CD4-positive, alpha-beta T cell (primary cell): ENCODE measurements around the gene SMARCA1. TPM values are rescaled to one million over a fixed set of nuclear protein-coding genes. Genes with fewer than 3 reads are reported as not detected.
A peak's percentile ranks its signal among the peaks of the same experiment; 100 is the strongest.

Experiments
- ATAC-seq: fragments of 200-7000 bp; cut with Tn5 transposase; one replicate; pipeline ENCODE4 v1.10.0; 2022; ENCODE audit warnings: mild to moderate bottlenecking; ENCODE audit not compliant: poor library complexity
- CTCF ChIA-PET: fragments of 350-600 bp; sonication (Branson Sonifier 250); formaldehyde crosslinking; loops from one replicate; lab custom pipeline; 2021; ENCODE audit warnings: antibody characterized with exemption, inconsistent platforms; lab: Charles Lee
- POLR2A ChIA-PET: fragments of 350-600 bp; sonication (Branson Sonifier 250); formaldehyde crosslinking; loops from one replicate; lab custom pipeline; 2021; ENCODE audit warnings: antibody characterized with exemption, inconsistent platforms; lab: Charles Lee
- DNase-seq, 14 experiments: peaks; one replicate each; pipeline ENCODE4 v3.0.0-alpha.2; 2013 to 2020; ENCODE audit warnings: mixed read lengths in 2 of 14
- H3K27ac ChIP-seq, 2 donors: one replicate each; pipeline versions ENCODE4 v1.5.1 to v1.7.0; 2013; ENCODE audit warnings: low read length in 2 of 2, low read depth in 1 of 2, mild to moderate bottlenecking in 1 of 2
- H3K27me3 ChIP-seq, 2 experiments: 1 replicate in 1 of 2; 2 replicates in 1 of 2; pipeline versions ENCODE4 v1.6.1 to v1.7.0; 2013; ENCODE audit warnings: low read length in 2 of 2, control low read depth in 1 of 2, mild to moderate bottlenecking in 1 of 2, moderate library complexity in 1 of 2; ENCODE audit not compliant: insufficient read depth in 2 of 2, control insufficient read depth in 1 of 2
- H3K36me3 ChIP-seq: one replicate; pipeline ENCODE4 v1.6.1; 2013; ENCODE audit warnings: low read length, control low read depth; ENCODE audit not compliant: insufficient read depth
- H3K4me1 ChIP-seq: one replicate; pipeline ENCODE4 v1.6.1; 2013; ENCODE audit warnings: low read length, control low read depth; ENCODE audit not compliant: insufficient read depth
- H3K4me3 ChIP-seq: one replicate; pipeline ENCODE4 v1.5.1; 2013; ENCODE audit warnings: mild to moderate bottlenecking, low read length, moderate library complexity
- H3K9me3 ChIP-seq, 2 experiments: 1 replicate in 1 of 2; 2 replicates in 1 of 2; pipeline versions ENCODE4 v1.6.1 to v1.7.0; 2013; ENCODE audit warnings: low read length in 2 of 2, mild to moderate bottlenecking in 2 of 2, control low read depth in 1 of 2, moderate library complexity in 1 of 2; ENCODE audit not compliant: control insufficient read depth in 1 of 2, insufficient read depth in 1 of 2
- H3K27ac Mint-ChIP-seq: one replicate; pipeline ENCODE4 v1.8.0; 2020; ENCODE audit warnings: mixed read lengths
- H3K27me3 Mint-ChIP-seq: one replicate; pipeline ENCODE4 v1.8.0; 2021; ENCODE audit warnings: mixed read lengths
- H3K36me3 Mint-ChIP-seq: one replicate; pipeline ENCODE4 v1.8.0; 2021; ENCODE audit warnings: low read depth, mixed read lengths
- H3K4me1 Mint-ChIP-seq: one replicate; pipeline ENCODE4 v1.8.0; 2021; ENCODE audit warnings: low read depth, mixed read lengths
- H3K4me3 Mint-ChIP-seq: one replicate; pipeline ENCODE4 v1.8.0; 2020; ENCODE audit warnings: mild to moderate bottlenecking, mixed read lengths
- H3K9me3 Mint-ChIP-seq: one replicate; pipeline ENCODE4 v1.8.0; 2020; ENCODE audit warnings: mixed read lengths
- intact Hi-C, 2 experiments: fragments of 100-400 bp; cut with DNase I in 1 of 2; cut with micrococcal nuclease in 1 of 2; formaldehyde crosslinking; loops; one replicate each; pipeline versions ENCODE4 v1.15.1 to v1.9.0; 2023 to 2025; cut with DNase I, micrococcal nuclease
- polyA plus RNA-seq, 2 donors: library from polyadenylated mRNA; unstranded; fragments of 120-200 nt; gene quantifications; one replicate each; pipeline ENCODE4 v1.2.1, GENCODE V29; 2013
- total RNA-seq, 174 experiments: library from RNA in 2 of 174; stranded (reverse) in 2 of 174; gene quantifications; one replicate each; pipeline ENCODE4 v1.2.3 and lab custom pipeline; 2021 to 2026
- TF ChIP-seq, protein P1 (sequence below): fragments of 200-600 bp; IDR thresholded peaks from one replicate; pipeline ENCODE4 v1.8.0; 2022; ENCODE audit warnings: antibody characterized with exemption, mild to moderate bottlenecking

Gene SMARCA1, protein sequence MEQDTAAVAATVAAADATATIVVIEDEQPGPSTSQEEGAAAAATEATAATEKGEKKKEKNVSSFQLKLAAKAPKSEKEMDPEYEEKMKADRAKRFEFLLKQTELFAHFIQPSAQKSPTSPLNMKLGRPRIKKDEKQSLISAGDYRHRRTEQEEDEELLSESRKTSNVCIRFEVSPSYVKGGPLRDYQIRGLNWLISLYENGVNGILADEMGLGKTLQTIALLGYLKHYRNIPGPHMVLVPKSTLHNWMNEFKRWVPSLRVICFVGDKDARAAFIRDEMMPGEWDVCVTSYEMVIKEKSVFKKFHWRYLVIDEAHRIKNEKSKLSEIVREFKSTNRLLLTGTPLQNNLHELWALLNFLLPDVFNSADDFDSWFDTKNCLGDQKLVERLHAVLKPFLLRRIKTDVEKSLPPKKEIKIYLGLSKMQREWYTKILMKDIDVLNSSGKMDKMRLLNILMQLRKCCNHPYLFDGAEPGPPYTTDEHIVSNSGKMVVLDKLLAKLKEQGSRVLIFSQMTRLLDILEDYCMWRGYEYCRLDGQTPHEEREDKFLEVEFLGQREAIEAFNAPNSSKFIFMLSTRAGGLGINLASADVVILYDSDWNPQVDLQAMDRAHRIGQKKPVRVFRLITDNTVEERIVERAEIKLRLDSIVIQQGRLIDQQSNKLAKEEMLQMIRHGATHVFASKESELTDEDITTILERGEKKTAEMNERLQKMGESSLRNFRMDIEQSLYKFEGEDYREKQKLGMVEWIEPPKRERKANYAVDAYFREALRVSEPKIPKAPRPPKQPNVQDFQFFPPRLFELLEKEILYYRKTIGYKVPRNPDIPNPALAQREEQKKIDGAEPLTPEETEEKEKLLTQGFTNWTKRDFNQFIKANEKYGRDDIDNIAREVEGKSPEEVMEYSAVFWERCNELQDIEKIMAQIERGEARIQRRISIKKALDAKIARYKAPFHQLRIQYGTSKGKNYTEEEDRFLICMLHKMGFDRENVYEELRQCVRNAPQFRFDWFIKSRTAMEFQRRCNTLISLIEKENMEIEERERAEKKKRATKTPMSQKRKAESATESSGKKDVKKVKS
- total RNA-seq (1 to 10 TPM in 1 of 2 experiments, under 1 TPM in 1; 0.85 to 1.0 TPM), total RNA-seq (lab: John Stamatoyannopoulos, UW) (0.19 to 6.3 (median 1.3) reads per million in 172 experiments)
- 0.75 TPM for polyA plus RNA-seq (2013, experiment 1 of 2)
- 2.2 TPM for polyA plus RNA-seq (2013, experiment 2 of 2)

DNA sequence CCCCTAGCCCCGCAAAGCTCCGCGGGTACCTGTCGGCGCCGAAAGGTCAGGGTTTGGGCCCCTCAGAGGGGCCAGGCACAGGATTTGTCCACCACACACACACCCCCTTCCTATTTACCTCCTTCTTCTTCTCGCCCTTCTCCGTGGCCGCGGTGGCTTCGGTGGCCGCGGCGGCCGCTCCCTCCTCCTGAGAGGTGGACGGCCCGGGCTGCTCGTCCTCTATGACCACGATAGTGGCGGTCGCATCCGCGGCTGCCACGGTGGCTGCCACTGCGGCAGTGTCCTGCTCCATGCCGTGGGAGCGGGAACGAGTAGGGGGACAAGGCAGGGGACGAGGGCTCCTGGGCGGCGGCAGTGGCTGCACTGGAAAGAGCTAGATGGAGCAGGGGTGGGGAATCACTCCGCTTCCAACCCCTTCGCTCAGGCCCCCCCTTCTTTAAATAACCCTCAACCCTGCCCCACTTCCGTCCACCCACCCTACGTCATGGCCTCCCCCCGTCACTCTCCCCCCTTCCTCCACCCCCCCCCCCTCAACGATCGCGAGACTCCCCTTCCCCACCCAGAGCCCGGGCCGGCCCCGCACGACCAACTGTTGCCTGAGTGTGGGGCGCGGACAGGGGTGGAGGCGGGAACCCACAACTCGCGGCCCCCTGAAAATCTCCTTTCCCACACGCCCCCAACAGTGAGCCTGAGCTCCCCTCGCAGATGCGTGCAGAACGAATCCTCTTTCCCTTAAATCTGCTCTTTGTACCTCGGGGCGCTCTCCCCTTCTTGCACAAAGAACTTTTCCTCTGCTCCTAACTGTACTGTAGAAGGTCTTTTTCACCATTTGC lies at the start of gene SMARCA1:
Gene SMARCA1 (minus strand): TSS at position 412 of the 833 bp plus-strand sequence. CDS start 120 bp downstream, at position 292.
- Mint-ChIP-seq H3K27ac (peak within 1 kb of the TSS; percentile 86), H3K36me3 (no peaks in the 10 kb centered on the region), H3K4me3 (peak within 1 kb of the TSS; percentile 93), H3K27me3 (peaks cover 4% of the 10 kb centered on the region), H3K9me3 (no peaks in the 10 kb centered on the region), H3K4me1 (peaks cover 17% of the 10 kb centered on the region)
- ATAC-seq (peak; percentile 26), DNase-seq (peak in 4 of 14 experiments; percentile 8 to 28 (median 14))
- peaks cover 6% of the 10 kb centered on the region for H3K4me1 ChIP-seq
- intact Hi-C loops = no loop called here
- H3K27me3 ChIP-seq = no peaks in the 10 kb centered on the region
- H3K9me3 ChIP-seq = no peaks in the 10 kb centered on the region
- H3K27ac ChIP-seq = no peak within 1 kb of the TSS
- peak within 1 kb of the TSS; percentile 69 for H3K4me3 ChIP-seq
- ChIA-PET POLR2A (no interaction called here), CTCF (no interaction called here)
- TF ChIP-seq, protein P1, sequence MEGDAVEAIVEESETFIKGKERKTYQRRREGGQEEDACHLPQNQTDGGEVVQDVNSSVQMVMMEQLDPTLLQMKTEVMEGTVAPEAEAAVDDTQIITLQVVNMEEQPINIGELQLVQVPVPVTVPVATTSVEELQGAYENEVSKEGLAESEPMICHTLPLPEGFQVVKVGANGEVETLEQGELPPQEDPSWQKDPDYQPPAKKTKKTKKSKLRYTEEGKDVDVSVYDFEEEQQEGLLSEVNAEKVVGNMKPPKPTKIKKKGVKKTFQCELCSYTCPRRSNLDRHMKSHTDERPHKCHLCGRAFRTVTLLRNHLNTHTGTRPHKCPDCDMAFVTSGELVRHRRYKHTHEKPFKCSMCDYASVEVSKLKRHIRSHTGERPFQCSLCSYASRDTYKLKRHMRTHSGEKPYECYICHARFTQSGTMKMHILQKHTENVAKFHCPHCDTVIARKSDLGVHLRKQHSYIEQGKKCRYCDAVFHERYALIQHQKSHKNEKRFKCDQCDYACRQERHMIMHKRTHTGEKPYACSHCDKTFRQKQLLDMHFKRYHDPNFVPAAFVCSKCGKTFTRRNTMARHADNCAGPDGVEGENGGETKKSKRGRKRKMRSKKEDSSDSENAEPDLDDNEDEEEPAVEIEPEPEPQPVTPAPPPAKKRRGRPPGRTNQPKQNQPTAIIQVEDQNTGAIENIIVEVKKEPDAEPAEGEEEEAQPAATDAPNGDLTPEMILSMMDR = no peak
- H3K36me3 ChIP-seq = no peaks in the 10 kb centered on the region

DNA sequence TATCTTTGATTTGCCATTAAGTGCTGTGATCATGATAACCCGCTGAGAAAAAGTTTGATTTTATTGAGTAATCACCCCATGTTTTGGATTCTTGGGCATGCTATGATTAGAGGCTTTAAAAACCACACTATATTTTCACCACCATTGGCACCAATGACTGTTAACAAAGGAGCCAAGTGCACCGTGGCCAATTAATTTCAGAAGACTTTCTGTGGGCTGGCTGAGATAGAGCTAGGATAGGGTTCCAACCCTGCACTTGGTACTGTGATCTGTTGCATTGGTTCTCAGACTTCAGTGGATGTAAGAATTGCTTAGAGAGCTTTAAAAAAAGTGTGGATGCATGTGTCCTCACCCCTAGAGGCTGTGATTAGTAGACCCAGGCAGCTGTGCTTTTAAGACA lies 49.1 kb upstream of the SMARCA1 start:
- no peaks in the 10 kb centered on the region for H3K9me3 ChIP-seq
- Mint-ChIP-seq H3K27me3 (no peaks in the 10 kb centered on the region), H3K4me3 (no peak overlapping the region), H3K9me3 (no peaks in the 10 kb centered on the region), H3K27ac (no peak overlapping the region), H3K36me3 (peaks cover 58% of the 10 kb centered on the region), H3K4me1 (no peaks in the 10 kb centered on the region)
- TF ChIP-seq, protein P1 = no peak
- no peak overlapping the region for H3K27ac ChIP-seq
- ChIA-PET CTCF (interaction anchor here (0.6 kb wide), 1 partner anchor 247 kb away, joined by 3 read pairs; no protein-coding TSS in a partner anchor), POLR2A (no interaction called here)
- H3K4me3 ChIP-seq = no peak overlapping the region
- ATAC-seq = no peak
- no peaks in the 10 kb centered on the region for H3K27me3 ChIP-seq
- no peaks in the 10 kb centered on the region for H3K4me1 ChIP-seq
- intact Hi-C loops = no loop called here
- no peak for DNase-seq
- H3K36me3 ChIP-seq = peaks cover 5% of the 10 kb centered on the region
